MM.1S (cell line): ENCODE data around the gene ACVR1.
A peak's percentile ranks its signal among the peaks of the same experiment; 100 is the strongest.

Experiments used
- DNase-seq: peaks from one replicate; pipeline ENCODE4 v3.0.0-alpha.2; 2015
- H2AFZ ChIP-seq: fragments of 300-600 bp; sonication (generic); 2 replicates; pipeline ENCODE4 v1.6.0; 2016; ENCODE audit warnings: antibody characterized with exemption, low read length
- H3F3A ChIP-seq: fragments of 300-600 bp; sonication (generic); 2 replicates; pipeline ENCODE4 v1.6.1; 2016; ENCODE audit warnings: mild to moderate bottlenecking, antibody characterized with exemption, low read length, moderate library complexity, mixed read lengths; ENCODE audit not compliant: insufficient read depth
- H3K27ac ChIP-seq: fragments of 300-600 bp; sonication (generic); 2 replicates; pipeline ENCODE4 v1.5.1; 2016; ENCODE audit warnings: mild to moderate bottlenecking, low read length
- H3K27me3 ChIP-seq: fragments of 300-600 bp; sonication (generic); replicated peaks from 2 replicates; pipeline ENCODE4 v1.6.0; 2016; ENCODE audit warnings: low read length; ENCODE audit not compliant: insufficient read depth
- H3K36me3 ChIP-seq: fragments of 300-600 bp; sonication (generic); replicated peaks from 2 replicates; pipeline ENCODE4 v1.6.1; 2016; ENCODE audit warnings: mild to moderate bottlenecking, low read length, mixed read lengths; ENCODE audit not compliant: insufficient read depth
- H3K4me1 ChIP-seq: fragments of 300-600 bp; sonication (generic); 2 replicates; pipeline ENCODE4 v1.6.1; 2016; ENCODE audit warnings: low read length, mixed read lengths
- H3K4me2 ChIP-seq: fragments of 300-600 bp; sonication (generic); 2 replicates; pipeline ENCODE4 v1.6.0; 2016; ENCODE audit warnings: low read depth, low read length
- H3K4me3 ChIP-seq: fragments of 300-600 bp; sonication (generic); 2 replicates; pipeline ENCODE4 v1.5.1; 2016; ENCODE audit warnings: low read length, mixed read lengths
- H3K79me2 ChIP-seq: fragments of 300-600 bp; sonication (generic); 2 replicates; pipeline ENCODE4 v1.6.1; 2016; ENCODE audit warnings: mixed run types, low read length, mixed read lengths
- H3K9ac ChIP-seq: fragments of 300-600 bp; sonication (generic); 2 replicates; pipeline ENCODE4 v1.6.1; 2016; ENCODE audit warnings: low read length, mixed read lengths
- H3K9me2 ChIP-seq: fragments of 300-600 bp; sonication (generic); replicated peaks from 2 replicates; pipeline ENCODE4 v1.6.1; 2016; ENCODE audit warnings: mild to moderate bottlenecking, low read length, mixed read lengths; ENCODE audit not compliant: insufficient read depth
- H3K9me3 ChIP-seq: fragments of 300-600 bp; sonication (generic); replicated peaks from 2 replicates; pipeline ENCODE4 v1.6.1; 2016; ENCODE audit warnings: mild to moderate bottlenecking, low read length, mixed read lengths; ENCODE audit not compliant: insufficient read depth
- H4K20me1 ChIP-seq: fragments of 300-600 bp; sonication (generic); 2 replicates; pipeline ENCODE4 v1.6.1; 2016; ENCODE audit warnings: mild to moderate bottlenecking, low read length, moderate library complexity, mixed read lengths; ENCODE audit not compliant: insufficient read depth
- EZH2 ChIP-seq: fragments of 300-600 bp; sonication (generic); optimal IDR thresholded peaks from 2 replicates; pipeline ENCODE3; 2017; ENCODE audit warnings: low read depth, mild to moderate bottlenecking, antibody characterized with exemption, low read length, mixed read lengths
- EZH2phosphoT487 ChIP-seq: fragments of 300-600 bp; sonication (generic); IDR thresholded peaks from 2 replicates; pipeline ENCODE4 v1.6.1; 2018; ENCODE audit warnings: antibody characterized with exemption, low read length
- TF ChIP-seq, protein P1 (sequence below): fragments of 300-600 bp; sonication (generic); IDR thresholded peaks from 2 replicates; pipeline ENCODE4 v1.5.1; 2016; ENCODE audit warnings: antibody characterized with exemption, low read length, mixed read lengths

The ACVR1 gene

DNA sequence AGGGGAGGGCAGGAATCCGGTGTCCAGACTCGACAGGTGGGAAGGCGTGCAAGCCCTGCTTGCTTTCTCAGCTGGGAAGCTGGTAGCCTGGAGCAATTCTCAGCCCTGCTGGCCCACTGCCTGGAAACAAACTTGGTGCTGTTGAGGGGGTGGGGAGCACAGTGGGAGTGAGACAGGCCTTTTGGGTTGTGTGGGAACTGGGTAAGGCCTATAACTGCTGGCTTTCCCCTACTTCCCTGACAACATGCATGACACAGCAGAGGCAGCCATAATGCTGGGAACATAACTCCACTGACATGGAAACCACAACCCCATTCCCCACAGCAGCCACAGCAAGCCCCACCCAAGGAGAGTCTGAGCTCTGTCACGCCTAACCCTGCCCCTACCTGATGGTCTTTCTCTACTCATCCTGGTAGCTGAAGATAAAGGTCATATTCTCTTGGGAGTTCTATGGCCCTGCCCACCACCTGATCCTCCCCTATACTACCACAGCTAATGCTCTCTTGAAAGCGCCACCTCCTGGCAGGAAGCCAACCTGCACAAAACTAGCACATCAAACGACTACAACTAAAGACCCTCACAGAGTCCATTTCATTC lies 124.6 kb downstream of the ACVR1 start:
- H3F3A ChIP-seq, result no peaks in the 10 kb centered on the region
- no peak overlapping the region for H3K4me3 ChIP-seq
- no peaks in the 10 kb centered on the region for H3K9me3 ChIP-seq
- H3K79me2 ChIP-seq, result no peaks in the 10 kb centered on the region
- H4K20me1 ChIP-seq, result no peaks in the 10 kb centered on the region
- peak; percentile 13 for DNase-seq
- no peak overlapping the region for H3K4me2 ChIP-seq
- no peaks in the 10 kb centered on the region for H3K9me2 ChIP-seq
- no peaks in the 10 kb centered on the region for H3K36me3 ChIP-seq
- TF ChIP-seq EZH2phosphoT487, result no peak
- TF ChIP-seq, protein P1, sequence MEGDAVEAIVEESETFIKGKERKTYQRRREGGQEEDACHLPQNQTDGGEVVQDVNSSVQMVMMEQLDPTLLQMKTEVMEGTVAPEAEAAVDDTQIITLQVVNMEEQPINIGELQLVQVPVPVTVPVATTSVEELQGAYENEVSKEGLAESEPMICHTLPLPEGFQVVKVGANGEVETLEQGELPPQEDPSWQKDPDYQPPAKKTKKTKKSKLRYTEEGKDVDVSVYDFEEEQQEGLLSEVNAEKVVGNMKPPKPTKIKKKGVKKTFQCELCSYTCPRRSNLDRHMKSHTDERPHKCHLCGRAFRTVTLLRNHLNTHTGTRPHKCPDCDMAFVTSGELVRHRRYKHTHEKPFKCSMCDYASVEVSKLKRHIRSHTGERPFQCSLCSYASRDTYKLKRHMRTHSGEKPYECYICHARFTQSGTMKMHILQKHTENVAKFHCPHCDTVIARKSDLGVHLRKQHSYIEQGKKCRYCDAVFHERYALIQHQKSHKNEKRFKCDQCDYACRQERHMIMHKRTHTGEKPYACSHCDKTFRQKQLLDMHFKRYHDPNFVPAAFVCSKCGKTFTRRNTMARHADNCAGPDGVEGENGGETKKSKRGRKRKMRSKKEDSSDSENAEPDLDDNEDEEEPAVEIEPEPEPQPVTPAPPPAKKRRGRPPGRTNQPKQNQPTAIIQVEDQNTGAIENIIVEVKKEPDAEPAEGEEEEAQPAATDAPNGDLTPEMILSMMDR, result peak; percentile 63
- no peaks in the 10 kb centered on the region for H3K27me3 ChIP-seq
- no peak overlapping the region for H2AFZ ChIP-seq
- no peak overlapping the region for H3K27ac ChIP-seq
- no peak overlapping the region for H3K9ac ChIP-seq
- H3K4me1 ChIP-seq, result no peaks in the 10 kb centered on the region

DNA sequence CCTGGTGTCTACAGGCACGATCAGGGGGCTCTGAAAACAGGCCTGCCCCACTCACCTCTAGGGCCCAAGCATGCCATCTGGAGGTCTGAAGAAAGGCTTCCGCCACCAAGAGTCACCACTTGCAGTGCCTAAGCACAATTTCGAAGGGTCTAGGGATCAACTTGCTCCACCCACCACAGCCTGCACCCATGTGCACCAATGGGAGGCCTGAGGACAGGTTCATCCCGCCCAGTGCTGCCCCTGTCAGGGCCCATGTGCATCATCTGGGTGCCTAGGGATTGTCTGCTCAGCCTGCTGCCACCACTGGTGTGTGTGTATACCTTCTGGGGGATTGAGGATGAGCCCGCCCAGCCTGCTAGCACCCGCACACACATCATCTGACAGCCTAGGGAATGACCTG lies 126.4 kb downstream of the ACVR1 start:
- TF ChIP-seq EZH2phosphoT487 (no peak), EZH2 (no peak)
- TF ChIP-seq, protein P1, result no peak
- Histone ChIP-seq H3F3A (no peaks in the 10 kb centered on the region), H3K9ac (no peak overlapping the region), H3K27ac (no peak overlapping the region), H3K9me2 (no peaks in the 10 kb centered on the region), H2AFZ (no peak overlapping the region), H3K4me1 (no peaks in the 10 kb centered on the region), H4K20me1 (no peaks in the 10 kb centered on the region), H3K79me2 (no peaks in the 10 kb centered on the region), H3K4me2 (no peak overlapping the region), H3K9me3 (no peaks in the 10 kb centered on the region), H3K4me3 (no peak overlapping the region), H3K36me3 (no peaks in the 10 kb centered on the region), H3K27me3 (no peaks in the 10 kb centered on the region)
- DNase-seq, result no peak

DNA sequence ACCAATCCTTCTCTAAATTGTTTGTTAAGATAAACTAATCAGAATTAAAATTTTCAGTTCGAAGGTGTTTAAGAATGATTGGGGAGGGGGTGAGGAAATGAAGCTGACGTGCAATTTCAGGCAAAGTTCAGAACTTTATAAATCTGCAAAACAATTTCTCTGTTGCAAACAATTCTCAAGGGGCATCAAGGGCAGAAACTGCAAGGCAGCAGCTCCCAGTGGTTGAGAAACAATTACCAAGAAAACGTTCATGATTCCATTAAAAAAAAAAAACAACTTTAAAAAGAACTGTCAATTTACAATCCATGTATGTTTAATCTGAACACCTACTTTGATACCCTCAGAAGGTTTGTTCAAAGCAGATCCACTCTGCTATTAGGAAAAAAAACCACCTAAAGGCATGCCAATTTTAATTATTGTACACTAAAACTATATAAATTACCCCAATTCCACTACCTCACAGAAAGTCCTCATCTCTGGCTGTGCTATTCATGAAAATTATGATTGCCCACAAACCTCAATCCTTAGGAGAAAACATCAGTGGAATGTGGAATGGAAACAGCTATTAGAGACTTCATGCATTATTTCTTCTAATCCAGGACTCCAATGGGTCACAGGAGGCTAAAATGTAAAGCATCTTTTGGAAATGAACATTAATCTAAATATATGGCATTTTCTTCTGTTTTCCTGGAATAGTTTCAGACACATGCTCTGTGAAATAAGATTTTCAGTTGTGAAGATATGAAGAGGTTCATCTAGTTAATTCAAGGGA lies 127.6 kb downstream of the ACVR1 start:
- no peak overlapping the region for H3K27ac ChIP-seq
- H3K4me2 ChIP-seq, result no peak overlapping the region
- TF ChIP-seq, protein P1, result no peak
- TF ChIP-seq EZH2 (no peak), EZH2phosphoT487 (no peak)
- H3K27me3 ChIP-seq, result no peaks in the 10 kb centered on the region
- H3K4me1 ChIP-seq, result no peaks in the 10 kb centered on the region
- DNase-seq, result no peak
- H3K9me2 ChIP-seq, result no peaks in the 10 kb centered on the region
- no peak overlapping the region for H3K9ac ChIP-seq
- H3K9me3 ChIP-seq, result no peaks in the 10 kb centered on the region
- H3K36me3 ChIP-seq, result no peaks in the 10 kb centered on the region
- no peak overlapping the region for H3K4me3 ChIP-seq
- H3F3A ChIP-seq, result no peaks in the 10 kb centered on the region
- H3K79me2 ChIP-seq, result no peaks in the 10 kb centered on the region
- no peaks in the 10 kb centered on the region for H4K20me1 ChIP-seq
- H2AFZ ChIP-seq, result no peak overlapping the region
